Measurements from ENCODE around the gene ZNF791. TPM values are rescaled to one million over a fixed set of nuclear protein-coding genes. Genes with fewer than 3 reads are reported as not detected.

The ZNF791 gene
- total RNA-seq (2021) (21.4 to 25.9 TPM (median 23.9 TPM) in 3 replicates), Bru-seq, nascent RNA (percentile 88 among the genes with signal in this experiment)
- long read RNA-seq, experiment 1, full-length matches to known transcripts, result 31 of 48 reads
- long read RNA-seq, experiment 1, partial matches to known transcripts, result 1 of 48 reads
- long read RNA-seq, experiment 1, other reads (novel, unspliced or antisense), result 16 of 48 reads
- long read RNA-seq, experiment 2, full-length matches to known transcripts, result 3 of 15 reads
- long read RNA-seq, experiment 2, partial matches to known transcripts, result 1 of 15 reads
- long read RNA-seq, experiment 2, other reads (novel, unspliced or antisense), result 11 of 15 reads
- long read RNA-seq, experiment 3, full-length matches to known transcripts, result 10 of 12 reads
- long read RNA-seq, experiment 3, partial matches to known transcripts, result 0 of 12 reads
- long read RNA-seq, experiment 3, other reads (novel, unspliced or antisense), result 2 of 12 reads

GRCh38 chr19:12610540-12611360 lies at the start of gene ZNF791, which contains the start of gene ZNF490:
TSS of gene ZNF791 (plus strand) at chr19:12610920. CDS start at chr19:12611080, 160 bp downstream.
TSS of gene ZNF490 (minus strand) at chr19:12610813. CDS start at chr19:12610680, 133 bp downstream.
- H3K36me3 Mint-ChIP-seq, result peaks cover 22% of the 10 kb centered on the region
- H3K27me3 Mint-ChIP-seq (ENCODE audit: low read depth), result no peaks in the 10 kb centered on the region
- H3K4me3 Mint-ChIP-seq, result peak within 1 kb of the TSS; percentile 97
- ChIA-PET CTCF (interaction anchor here (0.7 to 3.1 kb wide), 15 partner anchors 12 to 367 kb away, joined by 3 to 20 read pairs (median 4); no protein-coding TSS in a partner anchor), POLR2A (interaction anchor here (0.6 to 2.0 kb wide), 6 partner anchors 10 to 53 kb away, joined by 4 to 6 read pairs (median 4); no protein-coding TSS in a partner anchor)
- no peaks in the 10 kb centered on the region for H3K9me3 Mint-ChIP-seq
- H3K4me1 Mint-ChIP-seq, result peaks cover 3% of the 10 kb centered on the region
- ATAC-seq (peak; percentile 97), DNase-seq (ENCODE audit: low spot score) (peak; percentile 97)
- peak within 1 kb of the TSS; percentile 99 for H3K27ac Mint-ChIP-seq
- TF ChIP-seq MYBL2 (CRISPR knock-in tag; IDR thresholded peaks at IDR 0.05), result 0 out of 2 replicates have a peak, but pooled peaks have one; percentile 48
- 0 out of 2 replicates have a peak, but pooled peaks have one; percentile 14 for TF ChIP-seq ZNF281 (CRISPR knock-in tag; IDR thresholded peaks at IDR 0.05)
- TF ChIP-seq CREB1 (CRISPR knock-in tag; IDR thresholded peaks at IDR 0.05), result 0 out of 2 replicates have a peak, but pooled peaks have one; percentile 45
- peak; percentile 92 for TF ChIP-seq CREM (CRISPR knock-in tag; IDR thresholded peaks at IDR 0.05)
- peak; percentile 76 for TF ChIP-seq MAX (CRISPR knock-in tag; IDR thresholded peaks at IDR 0.05)
- peak; percentile 63; the same call in 1 of the 2 replicates for TF ChIP-seq TEAD1 (CRISPR knock-in tag; IDR thresholded peaks at IDR 0.05)
- TF ChIP-seq ZNF425 (CRISPR knock-in tag; conservative IDR thresholded peaks at IDR 0.05), result no peak
- TF ChIP-seq ZNF121 (CRISPR knock-in tag; IDR thresholded peaks at IDR 0.05), result no peak
- no peak for TF ChIP-seq JUN (CRISPR knock-in tag; IDR thresholded peaks at IDR 0.05)
- TF ChIP-seq OVOL2 (CRISPR knock-in tag; IDR thresholded peaks at IDR 0.05; ENCODE audit: borderline replicate concordance), result no peak
- TF ChIP-seq RORB (CRISPR knock-in tag; IDR thresholded peaks at IDR 0.05), result no peak
- 0 out of 2 replicates have a peak, but pooled peaks have one; percentile 29 for TF ChIP-seq IRF1 (CRISPR knock-in tag; IDR thresholded peaks at IDR 0.05)
- TF ChIP-seq GTF2I (CRISPR knock-in tag; conservative IDR thresholded peaks at IDR 0.05), result no peak
- TF ChIP-seq NFE2L1 (CRISPR knock-in tag; IDR thresholded peaks at IDR 0.05), result 0 out of 2 replicates have a peak, but pooled peaks have one; percentile 9
- peak; percentile 89; the same call in 1 of the 2 replicates for TF ChIP-seq ARID4B (CRISPR knock-in tag; IDR thresholded peaks at IDR 0.05; ENCODE audit: borderline replicate concordance)
- peak; percentile 71 for TF ChIP-seq NFYB (CRISPR knock-in tag; conservative IDR thresholded peaks at IDR 0.05; ENCODE audit: low read depth)
- no peak for TF ChIP-seq PREB (CRISPR knock-in tag; IDR thresholded peaks at IDR 0.05; ENCODE audit: borderline replicate concordance)
- TF ChIP-seq FOXP4 (CRISPR knock-in tag; IDR thresholded peaks at IDR 0.05), result peak; percentile 78
- TF ChIP-seq E2F5 (CRISPR knock-in tag; IDR thresholded peaks at IDR 0.05), result peak; percentile 33; the same call in 1 of the 2 replicates

Measured in WTC11 (cell line).